ENCODE data around the gene SLC6A8. TPM values are rescaled to one million over a fixed set of nuclear protein-coding genes. Genes with fewer than 3 reads are reported as not detected.
"Not testable (repeated sequence)": the region's sequence is repeated elsewhere in the genome, so short reads cannot be mapped to it uniquely, and the experiment has no call there.

The SLC6A8 gene
- total RNA-seq, 1 donor from 2014 or later, result 26.9 TPM

- DNase-seq, result peak; percentile 78
Measured at GRCh38 chrX:153708415-153708814, 20.7 kb downstream of the SLC6A8 start.

- DNase-seq, result no peak
Measured at GRCh38 chrX:153709726-153710674, 22.3 kb downstream of the SLC6A8 start.

GRCh38 chrX:153714256-153714655, 26.5 kb downstream of the SLC6A8 start:
- no peak for DNase-seq

GRCh38 chrX:153717445-153717844, 29.7 kb downstream of the SLC6A8 start:
- no peak for DNase-seq

GRCh38 chrX:153719238-153719637, 31.5 kb downstream of the SLC6A8 start:
- no peak for DNase-seq

GRCh38 chrX:153719701-153720100, 32.0 kb downstream of the SLC6A8 start:
- no peak for DNase-seq

- DNase-seq, result no peak
Measured at GRCh38 chrX:153722704-153723350, 35.1 kb downstream of the SLC6A8 start.

GRCh38 chrX:153723351-153724251, 35.9 kb downstream of the SLC6A8 start:
- DNase-seq, result peak; percentile 48

- DNase-seq, result peak; percentile 94
Measured at GRCh38 chrX:153724252-153725038, 36.7 kb downstream of the SLC6A8 start, which contains the start of the genes ABCD1 and BCAP31. TSS of gene ABCD1 (plus strand) at chrX:153724856. CDS start at chrX:153725267, 411 bp downstream. TSS of gene BCAP31 (minus strand) at chrX:153724387. CDS start at chrX:153723244, 1,143 bp downstream.

GRCh38 chrX:153725039-153725831, 37.5 kb downstream of the SLC6A8 start:
- no peak for DNase-seq

GRCh38 chrX:153725832-153726285, 38.1 kb downstream of the SLC6A8 start:
- no peak for DNase-seq

GRCh38 chrX:153726286-153727122, 38.8 kb downstream of the SLC6A8 start:
- DNase-seq, result peak; percentile 77

- DNase-seq, result peak; percentile 79
Measured at GRCh38 chrX:153727123-153727931, 39.6 kb downstream of the SLC6A8 start.

GRCh38 chrX:153728095-153728494, 40.4 kb downstream of the SLC6A8 start:
- DNase-seq, result no peak

GRCh38 chrX:153728951-153729631, 41.4 kb downstream of the SLC6A8 start:
- no peak for DNase-seq

- not testable (repeated sequence) for DNase-seq
Measured at GRCh38 chrX:153730115-153730514, 42.4 kb downstream of the SLC6A8 start.

- DNase-seq, result no peak
Measured at GRCh38 chrX:153731117-153731844, 43.6 kb downstream of the SLC6A8 start.

Measured in tongue (tissue), 2 donors.